NCI-H748 treated with DMSO at 0.1 percent for 48 hours (cell line): Measurements from ENCODE around the gene PEPD.

ENCODE experiments used
- DNase-seq: peaks from one replicate; lab custom pipeline; 2025; lab: John Stamatoyannopoulos, UW

Gene PEPD

DNA sequence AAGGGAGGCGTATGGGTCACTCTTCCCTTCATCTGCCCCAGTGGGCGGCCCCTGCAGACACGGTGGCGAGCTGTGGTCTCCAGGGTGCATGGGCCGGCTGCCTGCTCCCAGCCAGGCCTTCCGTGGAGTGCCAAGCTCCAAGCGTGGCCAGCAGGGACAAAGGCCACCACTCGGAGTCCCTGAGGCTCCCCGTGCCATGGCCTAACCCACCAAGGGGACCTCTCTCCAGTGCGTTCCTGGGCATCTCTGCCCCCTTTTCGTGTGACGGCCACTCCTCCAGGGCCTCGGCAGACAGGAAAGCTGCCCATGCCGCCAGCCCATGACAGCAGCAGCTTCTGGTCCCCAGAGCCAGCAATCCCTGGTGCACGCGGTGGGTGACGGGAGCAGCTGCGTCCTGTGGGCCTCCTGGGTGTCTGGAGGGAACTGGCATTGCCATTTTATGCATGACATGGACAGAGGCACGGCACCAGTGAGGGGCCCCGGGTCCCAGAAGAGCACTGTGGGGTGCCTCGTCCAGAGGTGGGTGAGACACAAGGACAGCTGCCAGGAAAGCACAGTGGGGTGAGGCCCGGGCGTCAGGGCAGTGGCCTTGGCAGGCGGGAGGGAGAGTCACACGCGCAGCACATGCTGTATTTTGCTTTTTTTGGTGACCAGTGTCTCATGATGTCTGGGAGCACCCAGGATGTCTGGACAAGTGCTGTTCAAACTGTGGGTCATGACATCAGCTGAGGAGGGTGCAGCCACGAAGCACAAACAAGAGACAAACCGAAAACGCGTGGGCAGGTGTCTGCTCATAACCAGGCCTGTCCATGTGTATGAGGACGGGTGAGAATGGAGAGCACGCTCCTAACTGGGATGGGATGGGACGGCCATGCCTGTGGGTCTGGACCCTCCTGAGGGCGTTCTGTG lies 115.8 kb downstream of the PEPD start:
- DNase-seq = no peak

DNA sequence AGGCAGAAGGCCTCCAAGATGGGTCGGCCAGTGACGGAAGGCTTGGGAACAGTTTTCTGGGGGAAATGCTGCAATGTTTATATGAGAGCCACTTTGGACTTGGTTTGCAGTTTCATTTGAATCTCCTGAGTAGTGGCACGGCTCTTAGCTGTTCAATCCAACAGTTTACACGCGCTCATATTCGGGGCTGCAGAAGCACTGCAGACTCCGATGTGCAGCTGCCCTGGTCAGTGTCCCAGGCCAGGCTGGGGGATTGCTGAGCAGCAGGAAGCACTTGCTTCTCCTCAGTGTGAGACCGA lies 116.4 kb downstream of the PEPD start:
- DNase-seq = no peak

GRCh38 chr19:33404506-33405253 lies 116.9 kb downstream of the PEPD start:
- DNase-seq = no peak

DNA sequence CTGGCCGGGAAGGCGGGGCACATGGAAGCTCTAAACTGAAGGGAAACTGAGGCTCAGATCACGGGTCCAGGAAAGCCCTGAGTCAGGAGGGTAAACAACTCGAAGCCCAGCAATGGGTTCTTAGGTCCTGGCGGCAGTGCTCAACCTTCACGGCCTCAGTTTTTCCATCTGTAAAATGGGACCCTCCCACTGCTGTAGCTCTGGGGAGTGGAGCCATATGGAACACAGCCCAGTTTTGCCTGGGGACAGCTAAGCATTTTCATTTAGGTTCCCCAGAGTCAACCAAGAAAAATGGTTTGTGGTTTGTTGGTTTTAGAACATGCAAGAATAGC lies 117.7 kb downstream of the PEPD start:
- DNase-seq = no peak

- DNase-seq = no peak
Observed at GRCh38 chr19:33403221-33403972, 118.2 kb downstream of the PEPD start.

DNA sequence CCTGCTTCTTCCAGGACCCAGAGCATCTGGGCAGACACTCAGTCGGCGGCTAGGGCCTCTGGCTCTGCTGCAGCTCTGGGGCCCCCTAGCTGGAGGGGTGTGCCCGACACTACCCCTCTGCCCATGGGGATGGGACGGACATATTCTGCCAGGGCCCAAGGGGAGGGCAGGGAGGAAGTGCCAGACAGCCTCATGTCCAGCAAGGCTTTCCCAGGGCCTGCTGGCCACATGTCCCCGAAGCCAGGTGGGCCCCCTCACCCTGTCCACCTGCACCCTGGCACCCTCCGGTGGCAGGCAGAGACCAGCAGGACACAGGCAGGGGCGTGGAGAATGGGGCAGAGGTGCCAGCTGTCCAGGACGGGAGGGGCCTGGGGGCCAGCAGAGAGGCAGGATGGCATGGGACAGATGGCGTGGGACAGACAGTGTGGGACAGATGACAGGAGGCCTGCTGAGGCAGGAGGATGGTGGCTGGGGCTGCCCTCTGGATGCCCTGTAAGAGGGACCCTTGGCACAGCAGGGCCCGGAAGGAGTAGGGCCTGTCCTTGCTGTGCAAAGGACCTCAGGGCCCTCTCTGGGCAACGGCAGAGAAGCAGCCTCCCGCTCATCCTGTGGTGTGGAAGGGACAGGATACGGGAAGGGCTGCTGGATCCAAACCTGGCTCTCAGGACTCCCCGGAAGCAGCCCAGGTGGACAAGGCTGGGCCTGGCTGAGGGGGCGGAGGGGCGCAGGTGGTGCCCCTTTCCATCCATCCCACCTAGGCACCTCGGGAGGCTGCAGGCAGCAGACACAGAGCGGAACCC lies 119.0 kb downstream of the PEPD start:
- DNase-seq = no peak

DNA sequence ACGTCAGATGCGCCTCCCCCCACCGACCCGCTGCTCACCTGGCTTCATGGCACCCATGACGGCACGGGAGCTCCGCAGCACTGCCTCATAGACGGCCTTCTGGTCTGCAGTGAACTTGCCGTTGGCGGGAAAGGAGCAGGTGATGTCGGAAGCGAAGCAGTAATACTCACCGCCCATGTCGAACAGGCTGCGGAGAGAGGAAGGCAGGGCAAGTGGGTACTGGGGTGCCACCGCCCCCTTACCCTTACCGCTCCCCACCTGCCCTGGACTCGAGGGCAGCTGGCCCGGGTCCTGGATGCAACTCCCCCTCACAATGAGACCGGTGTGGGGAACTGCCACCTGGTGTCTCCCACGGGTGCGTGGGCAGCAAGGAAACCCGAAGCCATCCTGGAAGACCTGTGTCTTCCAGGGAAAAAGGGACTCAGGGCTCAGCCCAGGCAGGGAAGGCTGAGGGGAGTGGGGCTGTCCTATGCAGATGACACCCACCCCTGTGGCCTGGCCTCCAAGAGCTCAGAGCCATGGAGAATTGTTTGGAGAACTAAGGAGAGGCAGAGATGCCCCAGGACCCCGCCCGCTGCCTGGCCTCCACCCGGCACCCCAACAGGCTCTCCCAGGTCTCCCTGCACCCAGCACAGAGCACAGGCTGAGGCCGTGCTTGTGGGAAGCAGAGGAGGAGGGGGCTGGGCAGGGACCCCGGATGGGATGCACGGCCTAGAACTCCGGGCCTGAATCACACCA lies 119.7 kb downstream of the PEPD start:
- DNase-seq = no peak

DNA sequence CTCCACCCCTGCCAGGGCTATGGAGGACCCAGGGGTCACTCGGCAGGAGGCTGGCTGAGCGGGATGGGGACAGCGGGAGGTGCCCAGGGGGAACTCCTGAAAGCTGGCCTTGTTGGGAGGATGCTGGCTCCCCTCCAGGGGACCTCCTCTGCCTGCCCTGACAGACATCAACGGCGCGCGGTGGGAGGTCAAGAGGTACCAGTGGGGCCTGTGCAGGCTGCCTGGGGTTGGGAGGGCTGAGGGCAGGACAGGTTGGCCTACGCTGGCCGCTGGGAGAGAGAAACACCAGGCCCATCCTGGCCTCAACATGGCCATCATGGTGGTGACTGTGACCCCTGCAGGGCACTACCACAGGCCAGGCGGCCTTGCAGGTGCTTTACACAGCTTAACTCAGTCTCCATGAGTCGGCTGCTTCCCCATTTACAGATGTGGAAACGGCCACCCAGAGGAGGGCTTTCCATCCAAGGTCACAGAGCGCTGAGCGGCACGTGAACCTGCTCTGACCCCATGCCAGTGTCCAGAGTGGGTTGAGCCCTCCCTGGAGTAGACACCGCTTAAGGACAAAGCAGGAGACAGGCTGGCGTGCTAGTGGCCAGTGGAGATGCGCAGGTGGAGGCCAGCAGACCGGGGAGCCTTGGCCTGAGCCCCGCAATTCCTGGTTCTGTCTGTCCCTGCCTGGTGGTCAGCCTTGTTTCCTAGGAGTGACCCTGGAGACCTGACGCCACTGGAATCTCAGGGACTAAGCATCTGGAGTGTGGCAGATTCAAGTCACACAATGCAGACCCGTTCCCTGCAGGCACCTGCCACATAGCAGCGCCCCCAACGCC lies 120.5 kb downstream of the PEPD start:
- no peak for DNase-seq

- DNase-seq = no peak
Observed at GRCh38 chr19:33399745-33400681, 121.6 kb downstream of the PEPD start.

- no peak for DNase-seq
Observed at GRCh38 chr19:33399081-33399744, 122.4 kb downstream of the PEPD start.

DNA sequence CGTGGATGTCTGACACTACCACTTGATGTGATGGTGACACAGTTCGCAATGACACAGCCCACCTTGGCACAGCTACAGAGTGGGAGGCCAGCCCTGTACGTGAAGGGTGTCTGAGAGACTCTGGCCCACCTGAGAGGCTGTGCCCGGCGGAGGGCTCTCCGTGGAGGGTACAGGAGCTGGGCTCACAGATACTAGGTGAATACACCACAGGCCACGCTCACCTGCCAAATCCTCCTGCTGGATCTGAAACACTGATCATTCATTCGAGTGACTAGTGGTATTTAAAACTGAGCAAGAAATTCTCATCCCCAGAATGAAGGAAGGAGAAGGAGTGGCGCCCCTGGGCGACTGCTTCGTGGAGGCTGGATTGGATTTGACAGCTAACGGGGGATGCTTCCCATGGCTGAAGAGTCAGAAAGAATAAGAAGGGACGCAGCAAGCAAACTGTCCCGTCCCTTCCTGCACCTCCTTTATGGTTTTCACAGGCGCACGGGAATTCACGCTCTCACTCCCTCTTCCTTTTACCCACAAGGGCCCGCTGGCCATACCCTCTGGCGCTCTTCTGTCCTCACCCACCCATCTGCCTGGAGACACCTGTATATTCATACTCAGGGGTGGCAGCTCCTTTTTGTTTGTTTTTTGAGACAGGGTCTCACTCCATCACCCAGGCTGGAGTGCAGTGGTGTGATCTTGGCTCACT lies 123.1 kb downstream of the PEPD start:
- no peak for DNase-seq

GRCh38 chr19:33397536-33398360 lies 123.8 kb downstream of the PEPD start:
- DNase-seq = no peak

- DNase-seq = no peak
Observed at GRCh38 chr19:33396701-33397535, 124.7 kb downstream of the PEPD start.

- no peak for DNase-seq
Observed at GRCh38 chr19:33395561-33396550, 125.7 kb downstream of the PEPD start.
